Measurements from ENCODE around the gene SLC1A1. TPM values are rescaled to one million over a fixed set of nuclear protein-coding genes. Genes with fewer than 3 reads are reported as not detected.

SLC1A1 gene
- total RNA-seq, 1 experiment from 2014 or later: 8.5 TPM

- TF ChIP-seq GRHL2 (CRISPR knock-in tag; IDR thresholded peaks at IDR 0.05; ENCODE audit: insufficient replicate concordance, severe bottlenecking) (no peak), ZNF138 (CRISPR knock-in tag; conservative IDR thresholded peaks at IDR 0.05) (no peak), MYBL2 (CRISPR knock-in tag; IDR thresholded peaks at IDR 0.05) (no peak), ERG (CRISPR knock-in tag; IDR thresholded peaks at IDR 0.05) (no peak)
Observed at GRCh38 chr9:4581035-4581760, 90.9 kb downstream of the SLC1A1 start (continued).

- POLR2A ChIA-PET: no interaction called here
- TF ChIP-seq FOXJ3 (CRISPR knock-in tag; IDR thresholded peaks at IDR 0.05; ENCODE audit: borderline replicate concordance) (no peak), ZNF425 (CRISPR knock-in tag; conservative IDR thresholded peaks at IDR 0.05) (no peak)
- CTCF ChIA-PET: no interaction called here
- H3K4me1 Mint-ChIP-seq: no peaks in the 10 kb centered on the region
- no peak overlapping the region for H3K27ac Mint-ChIP-seq
- ATAC-seq: no peak
- no peaks in the 10 kb centered on the region for H3K27me3 Mint-ChIP-seq (ENCODE audit: low read depth)
- no peak overlapping the region for H3K4me3 Mint-ChIP-seq
- no peak for DNase-seq (ENCODE audit: low spot score)
- H3K9me3 Mint-ChIP-seq: no peaks in the 10 kb centered on the region
- H3K36me3 Mint-ChIP-seq: peaks cover 2% of the 10 kb centered on the region; the same call in 1 of the 2 replicates
Observed at GRCh38 chr9:4581861-4582565, 91.7 kb downstream of the SLC1A1 start.

- H3K4me3 Mint-ChIP-seq: no peak overlapping the region
- ATAC-seq: no peak
- TF ChIP-seq NFYB (CRISPR knock-in tag; conservative IDR thresholded peaks at IDR 0.05; ENCODE audit: low read depth) (no peak), ZNF281 (CRISPR knock-in tag; IDR thresholded peaks at IDR 0.05) (no peak), CREB1 (CRISPR knock-in tag; IDR thresholded peaks at IDR 0.05) (no peak)
- H3K27ac Mint-ChIP-seq: no peak overlapping the region
- POLR2A ChIA-PET: no interaction called here
- H3K4me1 Mint-ChIP-seq: no peaks in the 10 kb centered on the region
- DNase-seq (ENCODE audit: low spot score): no peak
- H3K27me3 Mint-ChIP-seq (ENCODE audit: low read depth): no peaks in the 10 kb centered on the region
- no peaks in the 10 kb centered on the region for H3K9me3 Mint-ChIP-seq
- CTCF ChIA-PET: no interaction called here
- no peaks in the 10 kb centered on the region for H3K36me3 Mint-ChIP-seq
Observed at GRCh38 chr9:4583001-4583400, 92.7 kb downstream of the SLC1A1 start.

GRCh38 chr9:4584636-4585035, 94.4 kb downstream of the SLC1A1 start:
- ATAC-seq (no peak), DNase-seq (ENCODE audit: low spot score) (no peak)
- CTCF ChIA-PET: no interaction called here
- no peaks in the 10 kb centered on the region for H3K27me3 Mint-ChIP-seq (ENCODE audit: low read depth)
- no peaks in the 10 kb centered on the region for H3K36me3 Mint-ChIP-seq
- H3K9me3 Mint-ChIP-seq: no peaks in the 10 kb centered on the region
- H3K27ac Mint-ChIP-seq: no peak overlapping the region
- H3K4me3 Mint-ChIP-seq: no peak overlapping the region
- H3K4me1 Mint-ChIP-seq: peaks cover 11% of the 10 kb centered on the region
- POLR2A ChIA-PET: no interaction called here
- TF ChIP-seq ZNF263 (CRISPR knock-in tag; IDR thresholded peaks at IDR 0.05; ENCODE audit: low read depth): no peak
- TF ChIP-seq TEAD4 (CRISPR knock-in tag; IDR thresholded peaks at IDR 0.05): no peak
- TF ChIP-seq AR (CRISPR knock-in tag; IDR thresholded peaks at IDR 0.05): no peak
- no peak for TF ChIP-seq CREM (CRISPR knock-in tag; IDR thresholded peaks at IDR 0.05)
- TF ChIP-seq GABPB1 (CRISPR knock-in tag; IDR thresholded peaks at IDR 0.05): no peak
- no peak for TF ChIP-seq E2F1 (CRISPR knock-in tag; IDR thresholded peaks at IDR 0.05)
- TF ChIP-seq KAT7 (CRISPR knock-in tag; IDR thresholded peaks at IDR 0.05; ENCODE audit: borderline replicate concordance): no peak
- TF ChIP-seq ATF3 (CRISPR knock-in tag; conservative IDR thresholded peaks at IDR 0.05): no peak
